HG03280 (cell line): Measurements from ENCODE around the gene SLC22A6.
"Not testable (repeated sequence)": the region's sequence is repeated elsewhere in the genome, so short reads cannot be mapped to it uniquely, and the experiment has no call there.

Experiments used
- ATAC-seq: cut with Tn5 transposase; IDR thresholded peaks from one replicate; pipeline ENCODE4 v1.9.1; 2021; ENCODE audit warnings: mild to moderate bottlenecking, moderate library complexity; ENCODE audit not compliant: unreplicated experiment

Gene SLC22A6

DNA sequence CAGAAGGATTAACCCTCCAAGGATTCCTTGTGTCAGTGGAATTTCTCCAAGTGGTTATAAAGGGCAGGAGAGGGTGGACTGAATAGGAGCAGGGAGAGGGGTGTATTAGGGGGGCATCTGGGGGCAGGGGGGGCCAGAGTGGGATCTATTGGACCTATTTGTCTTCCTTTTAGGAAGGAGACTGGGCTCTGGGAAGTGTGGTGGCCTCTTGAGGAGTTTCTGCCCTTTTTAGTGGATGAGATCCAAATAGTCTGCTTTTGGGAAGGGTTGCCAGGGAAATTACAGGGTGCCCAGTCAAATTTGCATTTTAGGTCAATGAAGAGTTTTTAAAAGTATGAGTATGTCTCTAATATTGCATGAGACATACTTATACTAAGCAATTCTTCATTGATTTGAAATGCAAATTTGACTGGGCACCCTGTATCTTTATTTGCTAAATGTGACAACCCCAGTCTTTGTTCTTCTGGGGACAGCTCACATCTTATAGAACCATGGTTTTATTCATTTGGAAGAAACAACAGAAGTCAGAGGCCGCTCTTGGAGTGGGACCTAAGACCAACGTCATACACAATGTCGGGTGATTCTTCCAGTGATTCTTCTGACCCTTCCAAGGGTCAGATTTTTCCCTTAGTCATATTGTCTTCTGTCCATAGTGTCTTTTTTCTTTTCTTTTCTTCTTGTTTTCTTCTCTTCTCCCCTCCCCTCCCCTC lies 429 bp upstream of the SLC22A6 start:
- ATAC-seq: no peak

DNA sequence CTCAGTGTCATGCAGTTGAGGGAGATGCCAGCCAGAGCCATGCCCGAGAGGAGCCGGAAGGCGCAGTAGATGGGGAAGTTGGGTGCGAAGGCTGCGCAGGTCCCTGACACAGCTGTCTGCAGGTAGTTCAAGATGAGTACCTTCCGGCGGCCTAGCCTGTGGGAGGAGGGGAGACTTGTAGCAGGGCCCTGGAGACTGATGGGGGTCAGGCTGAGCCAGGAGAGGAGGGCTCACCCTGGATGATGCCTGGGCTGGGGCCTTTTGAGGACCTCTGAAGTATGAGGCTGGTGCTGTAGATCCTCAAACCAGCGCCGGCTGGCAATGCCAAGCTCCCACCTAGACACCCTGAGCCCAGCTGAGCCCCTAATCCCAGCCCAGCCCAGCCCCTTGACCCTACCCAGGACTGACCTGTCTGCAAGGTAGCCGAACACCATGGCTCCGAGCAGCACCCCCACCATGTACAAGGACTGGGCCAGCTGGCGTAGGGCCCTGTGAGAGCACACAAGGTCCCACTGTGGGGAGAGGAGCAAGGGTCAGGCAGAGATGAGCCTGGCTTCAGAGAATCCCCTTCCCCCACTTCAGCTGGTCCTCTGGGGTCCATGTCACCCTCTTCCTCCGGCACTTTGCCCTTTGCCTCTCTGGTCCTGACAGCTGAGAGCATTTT lies 1.1 kb downstream of the SLC22A6 start:
- no peak for ATAC-seq

DNA sequence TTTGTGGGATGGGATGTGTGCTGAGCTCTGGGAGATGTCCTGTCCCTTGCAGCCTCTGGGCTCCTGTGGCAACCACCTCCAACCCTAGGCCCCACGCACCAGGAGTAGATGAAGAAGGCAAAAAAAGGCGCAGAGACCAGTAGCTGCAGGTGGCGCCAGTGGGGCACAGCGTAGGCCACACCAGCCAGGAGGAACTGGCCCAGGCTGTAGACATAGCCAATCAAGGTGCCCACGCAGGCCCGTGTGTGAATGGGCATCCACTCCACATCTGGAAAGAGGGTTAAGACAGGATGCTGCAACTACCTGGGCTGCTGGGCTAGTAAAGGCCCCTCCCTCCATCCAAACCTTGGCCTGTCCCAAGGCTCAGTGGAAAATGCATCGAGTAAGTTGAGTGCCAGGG lies 3.0 kb downstream of the SLC22A6 start:
- ATAC-seq: no peak

DNA sequence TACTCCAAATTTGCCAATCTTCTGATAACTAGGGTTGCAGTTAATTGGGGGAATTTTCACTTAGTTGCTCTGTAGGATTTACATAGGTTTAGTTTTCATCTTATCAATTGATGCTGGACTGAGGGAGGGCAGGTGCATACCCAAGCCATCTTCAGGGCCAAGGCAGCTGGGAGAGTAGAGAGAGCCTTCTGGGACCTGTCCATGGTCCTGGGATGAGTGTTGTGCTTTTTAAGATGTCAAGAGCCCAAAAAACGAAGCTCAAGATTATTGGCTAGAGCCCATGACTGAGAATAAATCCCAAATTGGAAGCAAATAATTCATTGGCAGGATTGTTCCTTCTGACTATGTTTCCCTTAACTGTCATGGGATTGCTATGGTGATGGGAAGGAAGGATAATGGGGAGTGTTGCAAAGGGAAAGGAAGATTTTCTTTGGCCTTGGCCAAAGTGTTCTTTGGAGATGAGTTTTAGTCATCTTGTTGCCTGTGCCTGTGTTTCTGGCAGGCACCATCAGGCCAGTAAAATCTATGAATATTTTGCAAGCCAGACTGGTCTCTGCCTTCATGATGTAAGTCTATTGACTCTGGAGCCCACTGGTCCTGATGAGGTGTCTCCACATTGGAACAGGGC lies 4.5 kb downstream of the SLC22A6 start:
- ATAC-seq: no peak

DNA sequence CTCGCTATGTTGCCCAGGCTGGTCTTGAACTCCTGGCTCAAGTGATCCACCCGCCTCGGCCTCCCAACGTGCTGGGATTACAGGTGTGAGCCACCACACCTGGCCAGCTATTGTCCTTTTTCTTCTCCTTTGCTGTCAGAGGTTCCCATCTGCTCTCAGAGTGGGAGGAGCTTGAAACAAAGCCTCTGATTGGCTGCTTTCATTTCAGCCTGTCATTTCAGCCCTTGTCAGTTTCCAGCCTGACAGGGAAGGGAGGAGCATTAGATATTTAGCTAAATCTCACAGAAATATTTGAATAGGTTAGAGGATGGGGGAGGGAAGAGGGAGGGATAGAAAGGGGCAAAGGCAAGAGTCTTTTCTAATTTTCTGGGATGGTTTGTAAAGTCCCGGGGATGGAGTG lies 8.7 kb downstream of the SLC22A6 start:
- ATAC-seq: no peak

DNA sequence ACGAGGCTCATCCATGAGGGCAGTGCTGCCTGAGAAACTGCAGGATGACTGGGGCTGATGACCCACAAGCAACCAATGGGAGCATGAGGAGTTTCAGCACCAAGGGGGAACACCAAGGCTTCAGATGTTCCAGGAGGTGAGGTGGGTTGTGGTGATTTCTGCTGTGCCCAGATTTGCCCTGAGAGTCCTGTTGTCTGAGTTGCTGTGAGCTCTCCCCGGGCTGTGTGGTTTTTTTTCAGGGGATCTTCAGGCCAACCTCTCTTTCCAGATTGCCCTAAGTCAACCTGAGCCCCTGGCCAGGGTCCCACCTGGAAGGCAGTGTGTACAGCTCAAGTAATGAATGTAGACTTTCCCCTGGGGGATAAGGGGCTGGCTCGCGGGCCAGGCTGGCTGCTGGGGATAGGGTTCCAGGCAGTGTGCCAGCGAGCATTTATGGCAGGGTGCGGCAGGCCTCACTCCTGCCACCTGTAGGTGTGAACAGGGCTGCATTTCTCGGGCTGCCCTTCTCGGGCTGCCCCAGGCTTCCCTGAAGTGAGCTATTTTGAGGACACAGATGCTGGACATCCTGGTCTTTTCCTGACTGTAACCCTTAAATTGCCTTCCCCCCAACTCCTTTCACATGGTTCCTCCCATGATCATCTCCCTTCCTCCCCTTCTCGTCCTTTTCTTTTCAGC lies 9.8 kb downstream of the SLC22A6 start:
- ATAC-seq: no peak

DNA sequence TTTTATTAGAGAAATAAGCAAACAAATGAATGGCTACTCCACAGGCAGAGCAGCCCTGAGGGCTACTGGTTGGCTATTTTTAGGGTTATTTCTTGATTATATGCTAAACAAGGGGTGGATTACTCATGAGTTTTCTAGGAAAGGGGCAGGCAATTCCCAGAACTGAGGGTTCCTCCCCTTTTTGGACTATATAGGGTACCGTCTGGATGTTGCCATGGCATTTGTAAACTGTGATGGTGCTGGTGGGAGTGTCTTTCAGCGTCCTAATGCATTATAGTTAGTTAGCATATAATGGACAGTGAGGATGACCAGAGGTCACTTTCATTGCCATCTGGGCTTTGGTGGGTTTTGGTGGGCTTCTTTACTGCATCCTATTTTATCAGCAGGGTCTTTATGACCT lies 19.2 kb downstream of the SLC22A6 start:
- no peak for ATAC-seq

DNA sequence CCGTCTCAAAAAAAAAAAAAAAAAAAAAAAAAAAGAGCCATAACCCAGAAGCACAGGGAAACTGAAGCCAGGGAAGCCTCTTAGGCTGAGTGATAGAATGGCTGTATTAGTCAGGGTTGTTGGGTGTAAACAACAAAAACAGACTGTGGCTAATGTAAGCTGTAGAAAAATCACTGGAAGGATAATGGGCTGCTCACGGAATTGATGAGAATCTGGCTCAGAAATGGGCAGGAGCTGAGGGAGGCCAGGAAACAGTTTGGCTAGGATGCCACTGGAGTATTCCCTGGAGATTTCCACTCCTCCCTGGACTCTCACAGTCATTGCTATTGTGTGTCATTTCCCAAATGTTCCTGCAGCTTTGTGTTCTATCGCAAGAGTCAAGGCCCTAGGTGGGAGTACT lies 22.4 kb downstream of the SLC22A6 start:
- no peak for ATAC-seq

DNA sequence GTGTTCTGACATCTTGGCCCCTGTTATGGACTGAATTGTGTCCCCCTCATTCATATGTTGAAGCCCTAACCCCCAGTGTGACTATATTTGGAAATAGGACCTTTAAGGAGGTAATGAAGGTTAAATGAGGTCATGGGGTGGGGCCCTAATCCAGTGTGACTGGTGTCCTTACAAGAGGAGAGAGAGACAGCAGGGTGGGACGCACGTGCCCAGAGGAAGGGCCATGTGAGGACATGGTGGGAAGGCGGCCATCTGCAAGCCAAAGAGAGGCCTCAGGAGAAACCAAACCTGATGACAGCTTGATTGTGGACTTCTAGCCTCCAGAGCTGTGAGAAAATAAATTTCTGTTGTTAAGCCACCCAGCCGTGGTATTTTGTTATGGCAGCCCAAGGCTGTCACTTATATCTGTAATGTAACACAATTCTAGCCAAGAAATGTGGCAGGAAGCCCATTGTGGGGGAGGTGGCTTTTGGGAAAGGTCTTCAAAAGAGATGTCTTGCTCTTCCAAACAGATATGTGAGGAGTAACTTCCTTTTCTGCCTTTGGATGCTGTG lies 23.7 kb downstream of the SLC22A6 start:
- ATAC-seq: no peak

DNA sequence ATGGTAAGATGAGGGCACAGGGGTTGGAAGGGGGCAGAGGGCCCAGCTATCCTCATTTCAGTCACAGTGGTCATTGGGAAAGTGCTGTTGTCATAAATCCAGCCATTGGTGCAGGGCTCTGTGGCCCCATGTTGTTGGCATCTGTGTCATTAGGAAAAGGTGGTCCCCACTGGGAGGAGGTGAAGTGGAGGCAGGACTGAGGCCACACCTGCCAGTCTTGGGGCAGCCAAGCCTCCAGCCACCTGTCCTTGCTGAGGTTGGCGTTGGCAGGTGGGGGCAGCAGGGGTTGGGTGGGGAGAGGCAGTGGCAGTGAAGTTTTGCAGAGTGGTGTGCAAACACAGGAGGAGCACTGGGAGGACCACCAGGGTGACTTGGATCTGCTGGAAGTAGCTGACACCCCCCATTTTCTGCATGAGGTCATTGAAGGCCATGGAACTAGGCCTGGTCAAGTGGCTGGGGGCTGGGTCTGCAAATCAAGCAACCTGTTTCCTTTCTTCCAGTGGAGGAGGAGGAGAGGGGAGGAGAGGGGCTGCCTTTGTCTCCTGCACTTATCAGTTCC lies 25.3 kb downstream of the SLC22A6 start:
- ATAC-seq: no peak

DNA sequence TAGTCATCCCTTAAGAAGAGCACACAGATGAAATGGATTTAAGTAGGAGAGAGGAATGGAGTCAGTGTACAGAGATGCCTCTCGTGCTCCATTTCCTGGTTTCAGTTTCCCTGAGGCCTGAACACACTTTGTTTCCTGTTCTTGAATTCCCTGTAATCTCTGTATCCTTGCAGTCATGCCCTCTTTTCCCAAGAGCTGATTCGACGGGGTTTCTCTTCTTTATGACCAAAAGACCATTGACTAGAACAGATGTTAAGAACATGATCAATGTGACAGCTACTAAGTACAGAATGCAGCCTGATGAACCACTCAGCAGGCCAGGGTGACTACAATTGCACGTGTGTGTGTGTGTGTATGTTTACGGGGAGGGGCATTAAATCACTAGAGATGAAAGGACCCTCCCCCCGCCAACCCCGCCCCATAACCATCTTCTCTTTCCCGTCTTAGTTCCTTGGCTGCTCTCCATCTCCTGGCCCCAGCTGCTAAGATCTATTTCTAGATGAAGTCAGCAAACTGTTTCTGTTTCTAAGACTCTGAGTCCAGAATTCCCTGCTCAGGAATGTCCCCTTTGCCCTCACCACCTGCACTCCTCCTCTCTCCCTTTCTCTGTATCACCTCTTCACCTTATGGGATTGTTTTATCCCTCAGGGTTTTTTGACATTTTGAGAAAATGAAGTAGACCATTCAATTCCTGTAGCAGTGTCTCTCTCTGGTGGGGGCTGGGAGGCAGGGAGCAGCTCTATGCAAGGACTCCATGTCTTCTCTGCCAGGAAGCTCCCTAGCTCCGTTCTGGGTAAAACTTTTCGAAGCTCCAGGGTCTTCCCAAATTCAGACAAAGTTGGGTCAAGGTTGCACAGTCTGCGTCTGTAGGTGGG lies 26.0 kb downstream of the SLC22A6 start:
- no peak for ATAC-seq

DNA sequence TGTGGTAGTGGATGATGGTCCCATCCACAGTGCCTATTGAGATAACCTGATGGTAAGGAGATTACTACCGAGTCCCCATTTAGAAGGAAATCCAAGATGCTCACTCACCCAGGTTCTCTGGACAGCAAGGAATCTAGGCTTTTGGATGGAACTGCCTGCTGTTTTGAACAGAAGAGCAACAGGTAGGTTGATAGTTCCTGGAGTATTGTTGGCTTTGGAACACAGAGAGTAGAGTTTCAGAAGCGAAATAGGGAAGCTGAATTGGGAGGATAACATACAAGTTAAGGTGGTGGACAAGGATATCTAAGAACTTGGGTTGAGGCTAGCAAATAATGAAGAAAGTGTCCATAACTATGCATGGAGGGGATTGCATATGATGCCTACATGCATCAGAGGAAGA lies 27.6 kb downstream of the SLC22A6 start:
- ATAC-seq: no peak

DNA sequence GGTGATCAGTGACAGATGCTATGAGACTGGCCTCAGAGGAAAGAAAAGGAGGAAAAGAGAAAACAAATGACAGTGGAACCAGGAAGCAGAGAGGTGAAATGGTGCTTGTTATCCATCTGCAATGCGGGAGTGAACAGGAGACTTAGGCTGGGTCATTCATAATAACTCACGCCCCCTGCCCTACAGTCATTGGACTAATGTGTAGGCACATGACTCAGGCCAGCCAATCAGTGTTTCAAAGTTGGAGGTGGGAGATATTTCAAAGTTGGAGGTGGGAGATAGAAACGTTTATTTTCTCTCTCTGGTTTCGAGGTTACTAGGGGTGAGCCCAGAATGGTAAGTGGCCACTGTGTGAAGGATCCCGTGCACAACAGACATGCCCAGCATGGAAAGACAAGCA lies 30.3 kb downstream of the SLC22A6 start:
- no peak for ATAC-seq

DNA sequence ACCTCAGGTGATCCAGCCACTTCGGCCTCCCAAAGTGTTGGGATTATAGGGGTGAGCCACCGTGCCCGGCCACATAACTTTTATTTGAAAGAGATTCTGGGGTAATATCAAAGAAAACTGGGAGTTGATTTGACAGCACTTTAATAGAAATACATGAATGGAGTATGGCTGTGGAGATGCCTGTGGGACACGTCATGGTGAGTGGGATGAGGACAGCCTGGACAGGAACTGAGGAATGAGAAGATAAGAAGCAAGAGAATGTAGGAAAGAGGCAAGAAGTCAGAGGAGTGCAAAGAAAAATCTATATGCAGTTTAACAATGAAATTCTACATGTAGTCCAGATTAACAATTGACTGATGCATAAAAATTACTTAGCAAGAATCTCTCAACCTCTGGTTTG lies 31.0 kb downstream of the SLC22A6 start:
- no peak for ATAC-seq

DNA sequence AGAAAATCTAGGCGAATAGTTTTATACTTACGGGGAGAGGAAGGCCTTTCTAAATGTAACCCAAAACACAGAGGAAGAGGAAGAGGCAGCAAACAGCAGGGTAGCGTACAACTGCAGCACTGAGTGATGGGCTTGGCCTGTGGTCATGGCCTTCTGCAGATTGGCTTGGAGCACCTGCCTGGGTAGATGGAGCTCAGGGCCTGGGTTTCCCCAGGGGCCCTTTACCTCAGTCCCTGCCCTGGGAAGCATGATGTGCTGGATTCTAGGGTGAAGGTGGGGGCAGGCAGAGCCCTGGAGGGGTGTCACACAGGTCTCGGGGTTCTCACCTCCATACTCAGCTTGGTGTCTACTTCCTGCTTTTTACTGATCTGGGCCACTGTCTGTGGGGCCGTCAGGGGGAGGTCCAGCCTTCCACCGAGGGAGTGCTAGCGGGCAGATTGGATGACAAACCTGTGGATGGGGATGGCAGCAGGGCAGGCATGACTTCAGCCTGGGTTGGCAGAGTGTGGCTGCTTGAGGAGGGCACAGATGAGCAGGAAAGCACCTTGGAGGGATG lies 35.9 kb downstream of the SLC22A6 start:
- ATAC-seq: no peak

DNA sequence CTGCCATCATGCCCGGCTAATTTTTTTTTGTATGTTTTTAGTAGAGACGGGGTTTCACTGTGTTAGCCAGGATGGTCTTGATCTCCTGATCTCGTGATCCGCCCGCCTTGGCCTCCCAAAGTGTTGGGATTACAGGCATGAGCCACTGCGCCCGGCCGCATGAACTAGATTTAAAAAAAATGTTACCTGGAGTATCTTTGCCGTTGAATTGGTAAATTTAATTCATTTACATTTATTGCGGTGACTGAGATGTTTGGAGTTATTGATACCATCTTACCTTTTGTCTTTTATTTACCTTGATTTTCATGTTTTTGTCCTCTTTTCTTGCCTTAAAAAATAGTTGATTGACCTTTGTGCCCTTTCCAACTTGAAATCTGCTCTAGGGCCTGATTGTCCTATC lies 39.2 kb downstream of the SLC22A6 start:
- not testable (repeated sequence) for ATAC-seq

DNA sequence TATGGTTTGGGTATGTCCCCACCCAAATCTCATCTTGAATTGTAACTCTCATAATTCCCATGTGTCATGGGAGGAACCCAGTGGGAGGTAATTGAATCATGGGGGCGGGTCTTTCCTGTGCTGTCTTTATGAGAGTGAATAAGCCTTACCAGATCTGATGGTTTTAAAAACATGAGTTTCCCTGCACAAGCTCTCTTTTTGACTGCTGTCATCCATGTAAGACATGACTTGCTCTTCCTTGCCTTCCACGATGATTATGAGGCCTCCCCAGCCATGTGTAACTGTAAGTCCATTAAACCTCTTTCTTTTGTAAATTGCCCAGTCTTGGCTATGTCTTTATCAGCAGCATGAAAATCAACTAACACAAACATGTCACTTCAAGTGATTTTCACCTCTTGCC lies 47.2 kb downstream of the SLC22A6 start:
- not testable (repeated sequence) for ATAC-seq

DNA sequence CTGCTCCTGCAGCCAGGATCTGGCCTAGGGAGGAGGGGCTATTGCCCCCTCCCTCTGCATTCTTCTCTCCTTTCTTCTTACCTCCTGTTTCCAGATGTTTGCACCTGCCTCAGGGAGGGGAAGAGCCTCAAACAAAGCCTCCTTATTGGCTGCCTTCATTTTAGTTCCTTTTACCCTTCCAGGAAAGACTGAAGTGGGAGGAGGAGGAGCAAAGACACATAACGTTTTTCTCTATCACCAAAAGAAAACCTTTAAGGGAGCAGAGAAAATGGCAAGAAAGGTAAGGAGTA lies 50.3 kb downstream of the SLC22A6 start:
- ATAC-seq: no peak

DNA sequence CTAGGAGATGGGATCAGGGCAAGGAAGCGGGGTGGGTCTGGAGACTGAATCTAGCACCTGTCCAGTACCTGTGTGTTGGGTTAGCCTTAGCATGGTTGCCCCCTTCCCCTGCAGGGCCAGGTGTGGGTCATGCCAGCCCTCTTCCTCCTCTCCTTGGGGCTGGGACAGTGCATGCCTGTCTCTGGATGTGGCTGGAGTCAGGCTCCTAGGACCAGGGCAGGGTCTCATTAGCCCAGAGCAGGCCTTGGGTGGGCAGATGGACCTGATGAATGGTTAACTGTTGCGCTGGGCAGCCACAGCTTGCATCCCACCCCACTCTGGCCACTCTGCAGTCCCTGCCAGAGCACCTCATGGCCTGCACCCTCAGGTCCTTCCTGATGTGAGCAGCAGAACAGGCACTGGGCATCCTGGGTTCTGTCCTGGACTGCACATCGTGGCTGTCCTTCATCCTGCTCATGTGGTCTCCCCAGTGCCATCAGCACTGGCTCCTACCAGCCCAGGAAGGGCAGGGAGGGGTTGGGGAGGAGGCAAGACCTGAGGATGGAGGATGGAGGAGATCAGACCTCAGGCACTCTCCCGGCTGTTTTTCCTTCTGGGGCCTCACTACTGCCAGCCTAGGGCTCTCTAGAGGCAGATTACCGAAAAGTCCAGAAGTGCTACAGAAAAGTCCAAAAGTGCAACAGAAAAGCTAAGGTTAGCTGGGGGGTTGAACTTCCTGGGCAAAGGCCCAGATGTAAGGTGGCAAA lies 50.8 kb downstream of the SLC22A6 start:
- no peak for ATAC-seq
